Astrocyte (in vitro differentiated cells and primary cell): Measurements from ENCODE around the gene PTPRT. TPM values are rescaled to one million over a fixed set of nuclear protein-coding genes. Genes with fewer than 3 reads are reported as not detected.

ENCODE experiments used
- DNase-seq: peaks from one replicate; pipeline ENCODE4 v3.0.0-alpha.2; 2010; ENCODE audit warnings: low read depth
- FAIRE-seq: peaks from 2 replicates; lab custom pipeline; 2011; peaks lifted over from hg19 to GRCh38; lab: Jason Lieb, UNC
- H2AFZ ChIP-seq: 2 replicates; pipeline ENCODE4 v1.6.0; 2012; ENCODE audit warnings: low read depth, low read length, inconsistent platforms
- H3K27ac ChIP-seq: 2 replicates; pipeline ENCODE4 v1.5.1; 2011; ENCODE audit warnings: low read depth, low read length, inconsistent platforms
- H3K27me3 ChIP-seq: 2 replicates; pipeline ENCODE4 v1.6.0; 2011; ENCODE audit warnings: low read length, inconsistent platforms; ENCODE audit not compliant: insufficient read depth
- H3K36me3 ChIP-seq: 2 replicates; pipeline ENCODE4 v1.5.1; 2011; ENCODE audit warnings: low read length, inconsistent platforms; ENCODE audit not compliant: insufficient read depth
- H3K4me1 ChIP-seq: 2 replicates; pipeline ENCODE4 v1.5.1; 2011; ENCODE audit warnings: low read length, inconsistent platforms; ENCODE audit not compliant: insufficient read depth
- H3K4me2 ChIP-seq: 2 replicates; pipeline ENCODE4 v1.6.0; 2012; ENCODE audit warnings: low read length, inconsistent platforms
- H3K4me3 ChIP-seq: 2 replicates; pipeline ENCODE4 v1.5.1; 2011; ENCODE audit warnings: low read depth, mild to moderate bottlenecking, low read length, inconsistent platforms; ENCODE audit not compliant: insufficient read depth
- H3K79me2 ChIP-seq: 2 replicates; pipeline ENCODE4 v1.6.0; 2012; ENCODE audit warnings: mild to moderate bottlenecking, low read length, inconsistent platforms; ENCODE audit not compliant: insufficient read depth
- H3K9ac ChIP-seq: 2 replicates; pipeline ENCODE4 v1.6.0; 2012; ENCODE audit warnings: mild to moderate bottlenecking, low read length, inconsistent platforms
- H3K9me3 ChIP-seq: 2 replicates; pipeline ENCODE4 v1.5.1; 2012; ENCODE audit warnings: low read depth, mild to moderate bottlenecking, low read length, inconsistent platforms; ENCODE audit not compliant: insufficient read depth
- H4K20me1 ChIP-seq: 2 replicates; pipeline ENCODE4 v1.6.0; 2012; ENCODE audit warnings: low read length, inconsistent platforms; ENCODE audit not compliant: insufficient read depth
- H3K27ac Mint-ChIP-seq: one replicate; pipeline ENCODE4 v1.8.0; 2021; ENCODE audit warnings: mild to moderate bottlenecking, mixed read lengths; ENCODE audit not compliant: unreplicated experiment
- H3K27me3 Mint-ChIP-seq: one replicate; pipeline ENCODE4 v1.8.0; 2021; ENCODE audit warnings: low read depth, mixed read lengths; ENCODE audit not compliant: unreplicated experiment
- H3K36me3 Mint-ChIP-seq: one replicate; pipeline ENCODE4 v1.8.0; 2021; ENCODE audit warnings: low read depth, mixed read lengths; ENCODE audit not compliant: unreplicated experiment
- H3K4me1 Mint-ChIP-seq: one replicate; pipeline ENCODE4 v1.8.0; 2021; ENCODE audit warnings: low read depth, mixed read lengths; ENCODE audit not compliant: unreplicated experiment
- H3K4me3 Mint-ChIP-seq: one replicate; pipeline ENCODE4 v1.8.0; 2021; ENCODE audit warnings: mild to moderate bottlenecking, moderate library complexity, mixed read lengths; ENCODE audit not compliant: unreplicated experiment
- H3K9me3 Mint-ChIP-seq: one replicate; pipeline ENCODE4 v1.8.0; 2021; ENCODE audit warnings: mild to moderate bottlenecking, mixed read lengths; ENCODE audit not compliant: unreplicated experiment
- CTCF ChIP-seq: IDR thresholded peaks from 2 replicates; pipeline ENCODE4 v1.5.1; 2011; ENCODE audit warnings: low read depth, mild to moderate bottlenecking, inconsistent platforms, low read length, moderate library complexity; ENCODE audit not compliant: insufficient read depth
- EZH2 ChIP-seq: IDR thresholded peaks from 2 replicates; pipeline ENCODE4 v1.6.1; 2012; ENCODE audit warnings: mild to moderate bottlenecking, low read length, inconsistent platforms; ENCODE audit not compliant: insufficient read depth
- total RNA-seq: library from RNA; stranded (reverse); gene quantifications from 2 replicates; pipeline ENCODE4 v1.2.1, GENCODE V29; 2021

Gene PTPRT
- total RNA-seq, 1 donor from 2014 or later: 0.25 TPM

GRCh38 chr20:42703744-42704143 is 486.0 kb downstream of the PTPRT start:
- H3K27ac ChIP-seq: no peak overlapping the region
- H3K79me2 ChIP-seq: no peaks in the 10 kb centered on the region
- no peaks in the 10 kb centered on the region for H3K36me3 ChIP-seq
- no peak for FAIRE-seq
- H3K27me3 ChIP-seq: no peaks in the 10 kb centered on the region
- Mint-ChIP-seq H3K27ac (no peak overlapping the region), H3K4me1 (no peaks in the 10 kb centered on the region), H3K36me3 (no peaks in the 10 kb centered on the region), H3K4me3 (no peak overlapping the region), H3K9me3 (peaks cover 3% of the 10 kb centered on the region), H3K27me3 (no peaks in the 10 kb centered on the region)
- no peak overlapping the region for H3K9ac ChIP-seq
- DNase-seq: no peak
- TF ChIP-seq EZH2: no peak
- TF ChIP-seq CTCF: no peak
- peaks cover 5% of the 10 kb centered on the region for H3K9me3 ChIP-seq
- no peak overlapping the region for H3K4me3 ChIP-seq
- no peak overlapping the region for H2AFZ ChIP-seq
- no peaks in the 10 kb centered on the region for H3K4me1 ChIP-seq
- no peaks in the 10 kb centered on the region for H4K20me1 ChIP-seq
- H3K4me2 ChIP-seq: no peak overlapping the region

- Histone ChIP-seq H3K79me2 (no peaks in the 10 kb centered on the region), H3K4me3 (no peak overlapping the region), H2AFZ (no peak overlapping the region), H3K27me3 (no peaks in the 10 kb centered on the region), H3K4me2 (no peak overlapping the region), H3K27ac (no peak overlapping the region), H4K20me1 (no peaks in the 10 kb centered on the region), H3K9ac (no peak overlapping the region), H3K36me3 (no peaks in the 10 kb centered on the region), H3K4me1 (no peaks in the 10 kb centered on the region), H3K9me3 (peaks cover 5% of the 10 kb centered on the region)
- H3K9me3 Mint-ChIP-seq: peaks cover 3% of the 10 kb centered on the region
- H3K36me3 Mint-ChIP-seq: no peaks in the 10 kb centered on the region
- no peak for DNase-seq
- TF ChIP-seq CTCF (no peak), EZH2 (no peak)
- H3K4me3 Mint-ChIP-seq: no peak overlapping the region
- no peaks in the 10 kb centered on the region for H3K4me1 Mint-ChIP-seq
- H3K27me3 Mint-ChIP-seq: no peaks in the 10 kb centered on the region
- H3K27ac Mint-ChIP-seq: no peak overlapping the region
- no peak for FAIRE-seq
Measured at GRCh38 chr20:42701948-42702347, 487.8 kb downstream of the PTPRT start.

GRCh38 chr20:42700372-42700771 is 489.3 kb downstream of the PTPRT start:
- no peaks in the 10 kb centered on the region for H3K36me3 Mint-ChIP-seq
- H3K36me3 ChIP-seq: no peaks in the 10 kb centered on the region
- H3K4me3 Mint-ChIP-seq: no peak overlapping the region
- H3K27me3 ChIP-seq: no peaks in the 10 kb centered on the region
- H3K4me1 ChIP-seq: no peaks in the 10 kb centered on the region
- H3K4me2 ChIP-seq: no peak overlapping the region
- H3K9me3 Mint-ChIP-seq: peaks cover 2% of the 10 kb centered on the region
- no peak for TF ChIP-seq CTCF
- no peak for TF ChIP-seq EZH2
- DNase-seq (no peak), FAIRE-seq (no peak)
- H2AFZ ChIP-seq: no peak overlapping the region
- H3K27ac Mint-ChIP-seq: no peak overlapping the region
- no peaks in the 10 kb centered on the region for H3K27me3 Mint-ChIP-seq
- no peak overlapping the region for H3K4me3 ChIP-seq
- no peaks in the 10 kb centered on the region for H4K20me1 ChIP-seq
- H3K27ac ChIP-seq: no peak overlapping the region
- no peak overlapping the region for H3K9ac ChIP-seq
- no peaks in the 10 kb centered on the region for H3K4me1 Mint-ChIP-seq
- H3K79me2 ChIP-seq: no peaks in the 10 kb centered on the region
- H3K9me3 ChIP-seq: peaks cover 5% of the 10 kb centered on the region
